Type B pancreatic cell (in vitro differentiated cells): ENCODE data around the gene TRIM9. TPM values are rescaled to one million over a fixed set of nuclear protein-coding genes. Genes with fewer than 3 reads are reported as not detected.
A peak's percentile ranks its signal among the peaks of the same experiment; 100 is the strongest.

Experiments used
- DNase-seq: peaks from one replicate; pipeline ENCODE4 v3.0.0; 2021; ENCODE audit warnings: mixed read lengths; ENCODE audit not compliant: unreplicated experiment; ENCODE audit errors: extremely low spot score
- H3K27ac Mint-ChIP-seq: 2 replicates; pipeline ENCODE4 v1.8.0; 2021; ENCODE audit warnings: mild to moderate bottlenecking, mixed read lengths
- H3K27me3 Mint-ChIP-seq: 2 replicates; pipeline ENCODE4 v1.8.0; 2021; ENCODE audit warnings: mixed read lengths
- H3K36me3 Mint-ChIP-seq: 2 replicates; pipeline ENCODE4 v1.8.0; 2021; ENCODE audit warnings: mixed read lengths
- H3K4me1 Mint-ChIP-seq: one replicate; pipeline ENCODE4 v1.8.0; 2021; ENCODE audit warnings: mixed read lengths; ENCODE audit not compliant: unreplicated experiment
- H3K4me3 Mint-ChIP-seq: 2 replicates; pipeline ENCODE4 v1.8.0; 2021; ENCODE audit warnings: mild to moderate bottlenecking, mixed read lengths
- H3K9me3 Mint-ChIP-seq: 2 replicates; pipeline ENCODE4 v1.8.0; 2021; ENCODE audit warnings: mixed read lengths
- total RNA-seq: library from RNA; stranded (reverse); gene quantifications from 2 replicates; pipeline ENCODE4 v1.2.1, GENCODE V29; 2021; ENCODE audit warnings: low replicate concordance
- TF ChIP-seq, protein P1 (sequence below): fragments of 200-600 bp; sonication (generic); conservative IDR thresholded peaks from 2 replicates; pipeline ENCODE4 v1.5.0; 2021; ENCODE audit warnings: antibody characterized with exemption, mild to moderate bottlenecking

Gene TRIM9
- total RNA-seq, 1 donor from 2014 or later: 3.7 TPM

DNA sequence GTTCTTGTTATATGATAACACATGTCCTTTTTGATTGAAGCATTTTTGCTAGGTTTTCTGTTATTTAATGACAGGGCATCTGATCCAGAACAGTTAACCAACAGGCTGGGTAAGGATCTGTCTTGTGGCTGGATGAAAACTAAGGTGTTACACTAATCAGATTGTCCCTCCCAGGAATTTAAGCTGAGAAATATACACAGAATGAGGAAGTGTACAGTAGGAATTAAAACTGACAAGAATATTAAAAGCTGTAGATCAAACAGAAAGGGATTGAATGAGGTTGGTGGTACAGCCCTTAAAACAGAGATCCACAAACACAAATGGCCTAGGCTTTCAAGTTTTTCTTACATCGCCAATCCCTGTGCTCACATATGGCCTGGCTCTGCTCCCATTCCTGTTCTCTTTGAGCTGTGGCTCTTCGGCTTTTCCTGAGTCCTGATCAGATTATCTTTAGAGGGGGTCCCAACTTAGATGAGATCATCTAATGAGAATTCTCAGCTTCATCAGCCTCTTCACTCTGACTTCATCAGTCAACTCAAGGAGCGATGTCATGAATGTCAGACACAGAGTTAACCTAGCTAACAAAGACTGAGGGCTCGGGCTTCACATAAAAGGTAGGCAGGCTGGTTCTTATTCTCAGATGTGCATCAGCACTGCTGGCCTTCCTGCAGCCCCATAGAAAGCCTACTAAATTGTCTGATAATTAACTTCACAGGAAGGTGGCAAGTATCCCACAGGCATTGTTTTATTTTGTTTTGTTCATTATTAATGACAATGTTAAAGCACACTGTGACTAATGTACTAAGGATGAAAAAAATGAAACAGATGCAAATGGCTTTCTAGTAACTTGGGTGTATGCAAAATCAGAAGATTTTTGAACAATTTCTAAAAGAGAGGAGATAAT lies 162.1 kb downstream of the TRIM9 start:
- Mint-ChIP-seq H3K36me3 (peaks cover 17% of the 10 kb centered on the region), H3K9me3 (no peaks in the 10 kb centered on the region), H3K4me1 (peaks cover 9% of the 10 kb centered on the region), H3K4me3 (no peak overlapping the region), H3K27ac (peak overlapping the region; percentile 57), H3K27me3 (no peaks in the 10 kb centered on the region)
- TF ChIP-seq, protein P1, sequence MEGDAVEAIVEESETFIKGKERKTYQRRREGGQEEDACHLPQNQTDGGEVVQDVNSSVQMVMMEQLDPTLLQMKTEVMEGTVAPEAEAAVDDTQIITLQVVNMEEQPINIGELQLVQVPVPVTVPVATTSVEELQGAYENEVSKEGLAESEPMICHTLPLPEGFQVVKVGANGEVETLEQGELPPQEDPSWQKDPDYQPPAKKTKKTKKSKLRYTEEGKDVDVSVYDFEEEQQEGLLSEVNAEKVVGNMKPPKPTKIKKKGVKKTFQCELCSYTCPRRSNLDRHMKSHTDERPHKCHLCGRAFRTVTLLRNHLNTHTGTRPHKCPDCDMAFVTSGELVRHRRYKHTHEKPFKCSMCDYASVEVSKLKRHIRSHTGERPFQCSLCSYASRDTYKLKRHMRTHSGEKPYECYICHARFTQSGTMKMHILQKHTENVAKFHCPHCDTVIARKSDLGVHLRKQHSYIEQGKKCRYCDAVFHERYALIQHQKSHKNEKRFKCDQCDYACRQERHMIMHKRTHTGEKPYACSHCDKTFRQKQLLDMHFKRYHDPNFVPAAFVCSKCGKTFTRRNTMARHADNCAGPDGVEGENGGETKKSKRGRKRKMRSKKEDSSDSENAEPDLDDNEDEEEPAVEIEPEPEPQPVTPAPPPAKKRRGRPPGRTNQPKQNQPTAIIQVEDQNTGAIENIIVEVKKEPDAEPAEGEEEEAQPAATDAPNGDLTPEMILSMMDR: no peak
- no peak for DNase-seq

- peaks cover 17% of the 10 kb centered on the region for H3K36me3 Mint-ChIP-seq
- TF ChIP-seq, protein P1: no peak
- H3K4me3 Mint-ChIP-seq: no peak overlapping the region
- no peaks in the 10 kb centered on the region for H3K9me3 Mint-ChIP-seq
- peak overlapping the region; percentile 57 for H3K27ac Mint-ChIP-seq
- no peak for DNase-seq
- H3K27me3 Mint-ChIP-seq: no peaks in the 10 kb centered on the region
- H3K4me1 Mint-ChIP-seq: peaks cover 9% of the 10 kb centered on the region
Measured at GRCh38 chr14:50932156-50932555, 162.7 kb downstream of the TRIM9 start.

DNA sequence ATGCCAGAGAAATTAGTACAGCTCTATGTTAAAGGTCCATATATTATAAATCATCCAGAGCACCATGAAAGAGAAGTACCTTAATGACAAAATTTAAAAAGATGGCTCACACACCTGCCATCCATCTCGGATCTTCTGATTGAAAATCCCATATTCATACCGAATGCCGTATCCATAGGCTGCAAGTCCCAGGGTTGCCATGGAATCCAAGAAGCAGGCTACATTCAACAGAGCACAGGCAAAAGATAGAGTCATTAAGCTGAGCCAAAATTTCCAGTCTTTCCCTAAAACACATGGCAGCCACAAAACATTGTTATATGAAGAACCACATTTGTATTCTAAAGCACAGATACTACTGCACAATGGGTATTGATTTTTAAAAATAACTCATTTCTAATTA lies 163.3 kb downstream of the TRIM9 start:
- no peak for DNase-seq

GRCh38 chr14:50929506-50929905 lies 165.4 kb downstream of the TRIM9 start:
- H3K9me3 Mint-ChIP-seq: no peaks in the 10 kb centered on the region
- no peaks in the 10 kb centered on the region for H3K27me3 Mint-ChIP-seq
- TF ChIP-seq, protein P1: no peak
- H3K4me3 Mint-ChIP-seq: no peak overlapping the region
- no peak for DNase-seq
- peaks cover 17% of the 10 kb centered on the region for H3K36me3 Mint-ChIP-seq
- no peak overlapping the region for H3K27ac Mint-ChIP-seq
- peaks cover 9% of the 10 kb centered on the region for H3K4me1 Mint-ChIP-seq

More for the DNA sequence above, 163.3 kb downstream of the TRIM9 start:
- H3K4me3 Mint-ChIP-seq: no peak overlapping the region
- peaks cover 9% of the 10 kb centered on the region for H3K4me1 Mint-ChIP-seq
- H3K27me3 Mint-ChIP-seq: no peaks in the 10 kb centered on the region
- H3K36me3 Mint-ChIP-seq: peaks cover 17% of the 10 kb centered on the region
- TF ChIP-seq, protein P1: no peak
- no peak overlapping the region for H3K27ac Mint-ChIP-seq
- H3K9me3 Mint-ChIP-seq: no peaks in the 10 kb centered on the region

DNA sequence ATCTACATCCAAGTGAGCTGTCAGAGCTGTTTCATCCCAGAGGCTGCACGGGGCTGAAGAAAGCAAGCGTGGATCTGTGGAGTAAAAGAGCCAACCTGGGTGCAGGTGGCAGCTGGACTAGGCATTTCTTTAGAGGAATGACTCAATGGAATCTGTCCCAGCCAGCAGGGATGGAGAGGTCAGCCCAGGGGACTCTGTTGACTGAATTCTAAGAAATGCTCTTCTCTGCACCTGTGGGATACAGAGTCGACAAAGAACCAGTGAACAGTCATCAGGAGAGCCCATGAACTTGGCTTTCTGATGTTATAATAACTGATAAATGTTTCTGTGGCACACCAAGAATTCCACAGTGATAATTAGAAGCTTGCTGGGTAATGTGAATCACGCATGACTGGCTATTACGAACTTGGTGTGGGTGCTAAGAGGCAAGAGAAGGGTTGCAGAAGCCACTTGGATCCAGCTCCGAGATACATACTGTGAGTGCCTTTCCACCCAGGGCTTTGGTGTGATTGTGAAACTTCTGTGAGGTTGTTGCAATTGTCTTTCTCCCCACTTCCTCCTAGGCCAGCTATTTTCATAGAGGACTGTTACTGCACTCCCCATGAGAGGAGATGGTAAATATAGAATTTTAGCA lies 166.8 kb downstream of the TRIM9 start:
- Mint-ChIP-seq H3K27ac (no peak overlapping the region), H3K4me3 (no peak overlapping the region), H3K27me3 (no peaks in the 10 kb centered on the region), H3K4me1 (peaks cover 9% of the 10 kb centered on the region), H3K9me3 (no peaks in the 10 kb centered on the region), H3K36me3 (peaks cover 20% of the 10 kb centered on the region)
- TF ChIP-seq, protein P1: no peak
- no peak for DNase-seq
